ENCODE data around the gene LRMDA. TPM values are rescaled to one million over a fixed set of nuclear protein-coding genes. Genes with fewer than 3 reads are reported as not detected.

The LRMDA gene
- total RNA-seq, 1 donor from 2014 or later = 7.3 TPM

DNA sequence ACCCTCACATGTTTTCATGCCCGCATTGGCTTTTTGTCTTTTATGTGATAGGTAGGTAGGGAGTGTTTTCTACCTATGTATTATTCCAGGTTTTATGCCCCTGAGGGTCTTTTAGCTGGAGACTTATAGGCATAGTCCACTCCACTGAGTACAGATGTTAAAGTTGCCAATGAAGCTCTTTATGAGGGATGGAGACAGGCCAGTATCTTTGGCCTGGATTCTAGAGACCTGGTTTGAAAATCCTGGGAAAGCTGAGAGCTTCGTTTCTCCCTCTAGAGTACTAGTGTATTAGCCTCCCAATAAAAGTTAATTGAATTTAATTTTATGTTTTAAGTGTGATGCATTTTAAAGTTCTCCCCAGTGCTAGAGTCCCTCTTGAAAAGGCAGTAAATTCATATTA is 854.1 kb downstream of the LRMDA start:
- no peak overlapping the region for H3K9ac ChIP-seq (ENCODE audit: low read depth in 1 of 3, low read length in 3 of 3)
- no peaks in the 10 kb centered on the region for H3K4me1 ChIP-seq (ENCODE audit: control insufficient read depth in 3 of 3, insufficient read depth in 3 of 3, low read length in 3 of 3)
- H3K4me3 ChIP-seq (ENCODE audit: low read length in 3 of 3) = no peak overlapping the region
- no peaks in the 10 kb centered on the region for H3K36me3 ChIP-seq (ENCODE audit: control insufficient read depth in 3 of 3, insufficient read depth in 3 of 3, low read length in 3 of 3)
- H3K27me3 ChIP-seq (ENCODE audit: control insufficient read depth in 3 of 3, insufficient read depth in 3 of 3, low read length in 3 of 3) = no peaks in the 10 kb centered on the region
- no peak overlapping the region for H3K27ac ChIP-seq (ENCODE audit: low read depth, low read length)
- no peaks in the 10 kb centered on the region for H3K9me3 ChIP-seq (ENCODE audit: control insufficient read depth in 3 of 3, low read length in 3 of 3)

DNA sequence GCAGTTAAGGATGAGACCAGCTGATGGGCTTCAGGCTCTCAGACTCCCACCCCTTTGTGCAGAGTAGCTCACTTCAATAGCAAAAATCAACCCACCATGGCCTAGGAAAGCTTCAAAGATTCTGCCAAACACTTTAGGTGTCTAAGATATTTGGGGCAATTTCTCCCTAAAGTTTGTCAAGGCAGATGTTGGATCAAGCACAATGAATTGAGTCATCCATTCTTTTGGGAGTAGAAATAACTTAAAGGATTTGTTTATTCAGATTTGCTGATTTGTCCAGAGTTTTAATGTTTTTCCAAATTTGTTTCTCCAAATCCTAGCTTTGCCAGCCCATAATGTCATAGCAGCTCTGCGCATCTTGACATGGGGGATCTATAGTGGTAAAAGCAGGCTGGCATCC is 855.1 kb downstream of the LRMDA start:
- Histone ChIP-seq H3K27me3 (ENCODE audit: control insufficient read depth in 3 of 3, insufficient read depth in 3 of 3, low read length in 3 of 3) (no peaks in the 10 kb centered on the region), H3K36me3 (ENCODE audit: control insufficient read depth in 3 of 3, insufficient read depth in 3 of 3, low read length in 3 of 3) (no peaks in the 10 kb centered on the region), H3K4me1 (ENCODE audit: control insufficient read depth in 3 of 3, insufficient read depth in 3 of 3, low read length in 3 of 3) (no peaks in the 10 kb centered on the region), H3K27ac (ENCODE audit: low read depth, low read length) (no peak overlapping the region), H3K9me3 (ENCODE audit: control insufficient read depth in 3 of 3, low read length in 3 of 3) (no peaks in the 10 kb centered on the region), H3K9ac (ENCODE audit: low read depth in 1 of 3, low read length in 3 of 3) (no peak overlapping the region), H3K4me3 (ENCODE audit: low read length in 3 of 3) (no peak overlapping the region)

- H3K27ac ChIP-seq (ENCODE audit: low read depth, low read length) = no peak overlapping the region
- no peaks in the 10 kb centered on the region for H3K4me1 ChIP-seq (ENCODE audit: control insufficient read depth in 3 of 3, insufficient read depth in 3 of 3, low read length in 3 of 3)
Measured at GRCh38 chr10:76287856-76288255, 856.4 kb downstream of the LRMDA start.

GRCh38 chr10:76291175-76291574 is 859.8 kb downstream of the LRMDA start:
- Histone ChIP-seq H3K36me3 (ENCODE audit: control insufficient read depth in 3 of 3, insufficient read depth in 3 of 3, low read length in 3 of 3) (no peaks in the 10 kb centered on the region), H3K4me3 (ENCODE audit: low read length in 3 of 3) (no peak overlapping the region), H3K27ac (ENCODE audit: low read depth, low read length) (no peak overlapping the region), H3K27me3 (ENCODE audit: control insufficient read depth in 3 of 3, insufficient read depth in 3 of 3, low read length in 3 of 3) (no peaks in the 10 kb centered on the region), H3K9ac (ENCODE audit: low read depth in 1 of 3, low read length in 3 of 3) (no peak overlapping the region), H3K4me1 (ENCODE audit: control insufficient read depth in 3 of 3, insufficient read depth in 3 of 3, low read length in 3 of 3) (no peaks in the 10 kb centered on the region), H3K9me3 (ENCODE audit: control insufficient read depth in 3 of 3, low read length in 3 of 3) (no peaks in the 10 kb centered on the region)

More at GRCh38 chr10:76287856-76288255, 856.4 kb downstream of the LRMDA start:
- Histone ChIP-seq H3K27me3 (ENCODE audit: control insufficient read depth in 3 of 3, insufficient read depth in 3 of 3, low read length in 3 of 3) (no peaks in the 10 kb centered on the region), H3K36me3 (ENCODE audit: control insufficient read depth in 3 of 3, insufficient read depth in 3 of 3, low read length in 3 of 3) (no peaks in the 10 kb centered on the region), H3K9me3 (ENCODE audit: control insufficient read depth in 3 of 3, low read length in 3 of 3) (no peaks in the 10 kb centered on the region), H3K4me3 (ENCODE audit: low read length in 3 of 3) (no peak overlapping the region), H3K9ac (ENCODE audit: low read depth in 1 of 3, low read length in 3 of 3) (no peak overlapping the region)

GRCh38 chr10:76291885-76292284 is 860.5 kb downstream of the LRMDA start:
- Histone ChIP-seq H3K27ac (ENCODE audit: low read depth, low read length) (no peak overlapping the region), H3K4me1 (ENCODE audit: control insufficient read depth in 3 of 3, insufficient read depth in 3 of 3, low read length in 3 of 3) (no peaks in the 10 kb centered on the region), H3K4me3 (ENCODE audit: low read length in 3 of 3) (no peak overlapping the region), H3K9me3 (ENCODE audit: control insufficient read depth in 3 of 3, low read length in 3 of 3) (no peaks in the 10 kb centered on the region), H3K36me3 (ENCODE audit: control insufficient read depth in 3 of 3, insufficient read depth in 3 of 3, low read length in 3 of 3) (no peaks in the 10 kb centered on the region), H3K27me3 (ENCODE audit: control insufficient read depth in 3 of 3, insufficient read depth in 3 of 3, low read length in 3 of 3) (no peaks in the 10 kb centered on the region), H3K9ac (ENCODE audit: low read depth in 1 of 3, low read length in 3 of 3) (no peak overlapping the region)

DNA sequence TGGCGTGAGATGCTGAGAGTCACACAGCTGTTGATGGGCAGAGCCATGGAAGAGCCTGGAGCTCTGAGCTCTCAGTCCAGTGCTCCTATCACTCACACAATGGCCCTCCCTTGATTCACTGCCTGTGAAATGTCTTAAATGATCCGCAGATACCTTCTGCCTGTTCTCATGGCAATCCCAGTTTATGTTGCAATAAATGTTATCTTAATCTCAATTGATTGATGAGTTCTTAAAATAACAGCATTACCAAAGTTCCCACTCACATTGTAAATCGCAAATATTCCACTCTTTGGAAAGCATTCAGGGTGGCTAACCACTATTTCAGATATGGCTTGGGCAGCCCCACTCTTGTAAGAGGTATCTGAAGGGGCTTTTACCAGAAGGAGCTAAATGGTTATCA is 865.5 kb downstream of the LRMDA start:
- no peak overlapping the region for H3K27ac ChIP-seq (ENCODE audit: low read depth, low read length)
- H3K36me3 ChIP-seq (ENCODE audit: control insufficient read depth in 3 of 3, insufficient read depth in 3 of 3, low read length in 3 of 3) = no peaks in the 10 kb centered on the region
- H3K4me1 ChIP-seq (ENCODE audit: control insufficient read depth in 3 of 3, insufficient read depth in 3 of 3, low read length in 3 of 3) = no peaks in the 10 kb centered on the region
- H3K9ac ChIP-seq (ENCODE audit: low read depth in 1 of 3, low read length in 3 of 3) = no peak overlapping the region
- no peaks in the 10 kb centered on the region for H3K9me3 ChIP-seq (ENCODE audit: control insufficient read depth in 3 of 3, low read length in 3 of 3)
- H3K4me3 ChIP-seq (ENCODE audit: low read length in 3 of 3) = no peak overlapping the region
- H3K27me3 ChIP-seq (ENCODE audit: control insufficient read depth in 3 of 3, insufficient read depth in 3 of 3, low read length in 3 of 3) = no peaks in the 10 kb centered on the region

- no peaks in the 10 kb centered on the region for H3K9me3 ChIP-seq (ENCODE audit: control insufficient read depth in 3 of 3, low read length in 3 of 3)
- no peaks in the 10 kb centered on the region for H3K36me3 ChIP-seq (ENCODE audit: control insufficient read depth in 3 of 3, insufficient read depth in 3 of 3, low read length in 3 of 3)
- no peaks in the 10 kb centered on the region for H3K4me1 ChIP-seq (ENCODE audit: control insufficient read depth in 3 of 3, insufficient read depth in 3 of 3, low read length in 3 of 3)
- H3K4me3 ChIP-seq (ENCODE audit: low read length in 3 of 3) = no peak overlapping the region
- no peak overlapping the region for H3K9ac ChIP-seq (ENCODE audit: low read depth in 1 of 3, low read length in 3 of 3)
- no peaks in the 10 kb centered on the region for H3K27me3 ChIP-seq (ENCODE audit: control insufficient read depth in 3 of 3, insufficient read depth in 3 of 3, low read length in 3 of 3)
- no peak overlapping the region for H3K27ac ChIP-seq (ENCODE audit: low read depth, low read length)
Measured at GRCh38 chr10:76297358-76297757, 865.9 kb downstream of the LRMDA start.

GRCh38 chr10:76297780-76298281 is 866.4 kb downstream of the LRMDA start:
- no peak overlapping the region for H3K27ac ChIP-seq (ENCODE audit: low read depth, low read length)
- H3K9ac ChIP-seq (ENCODE audit: low read depth in 1 of 3, low read length in 3 of 3) = no peak overlapping the region
- H3K4me1 ChIP-seq (ENCODE audit: control insufficient read depth in 3 of 3, insufficient read depth in 3 of 3, low read length in 3 of 3) = no peaks in the 10 kb centered on the region
- H3K9me3 ChIP-seq (ENCODE audit: control insufficient read depth in 3 of 3, low read length in 3 of 3) = no peaks in the 10 kb centered on the region
- H3K4me3 ChIP-seq (ENCODE audit: low read length in 3 of 3) = no peak overlapping the region
- H3K27me3 ChIP-seq (ENCODE audit: control insufficient read depth in 3 of 3, insufficient read depth in 3 of 3, low read length in 3 of 3) = no peaks in the 10 kb centered on the region
- no peaks in the 10 kb centered on the region for H3K36me3 ChIP-seq (ENCODE audit: control insufficient read depth in 3 of 3, insufficient read depth in 3 of 3, low read length in 3 of 3)

DNA sequence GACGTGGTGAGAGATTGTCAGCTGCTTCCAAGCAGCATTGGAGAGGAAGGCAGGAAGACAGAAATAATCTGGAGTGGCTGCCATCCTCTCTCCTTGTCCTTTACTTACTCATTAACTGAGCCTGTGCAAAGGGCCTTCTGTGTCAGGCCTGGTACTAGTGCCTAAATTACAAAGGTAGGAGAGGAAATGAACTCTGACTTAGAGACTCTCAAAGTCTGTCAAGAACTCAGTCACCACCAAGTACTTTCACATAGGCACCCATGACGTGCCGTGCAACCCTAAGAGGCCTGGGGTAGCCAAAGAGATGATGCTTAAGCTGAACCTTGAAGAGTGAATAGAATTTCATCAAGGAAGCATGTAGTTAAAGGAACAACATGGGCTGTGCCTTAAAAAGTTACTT is 866.9 kb downstream of the LRMDA start:
- Histone ChIP-seq H3K27me3 (ENCODE audit: control insufficient read depth in 3 of 3, insufficient read depth in 3 of 3, low read length in 3 of 3) (no peaks in the 10 kb centered on the region), H3K4me1 (ENCODE audit: control insufficient read depth in 3 of 3, insufficient read depth in 3 of 3, low read length in 3 of 3) (peaks cover 0 to 3% (median 2%) of the 10 kb centered on the region in 3 donors), H3K9me3 (ENCODE audit: control insufficient read depth in 3 of 3, low read length in 3 of 3) (no peaks in the 10 kb centered on the region), H3K27ac (ENCODE audit: low read depth, low read length) (no peak overlapping the region), H3K9ac (ENCODE audit: low read depth in 1 of 3, low read length in 3 of 3) (no peak overlapping the region), H3K4me3 (ENCODE audit: low read length in 3 of 3) (no peak overlapping the region), H3K36me3 (ENCODE audit: control insufficient read depth in 3 of 3, insufficient read depth in 3 of 3, low read length in 3 of 3) (no peaks in the 10 kb centered on the region)

- H3K27ac ChIP-seq (ENCODE audit: low read depth, low read length) = no peak overlapping the region
- peaks cover 0 to 8% (median 7%) of the 10 kb centered on the region in 3 donors for H3K4me1 ChIP-seq (ENCODE audit: control insufficient read depth in 3 of 3, insufficient read depth in 3 of 3, low read length in 3 of 3)
- H3K9me3 ChIP-seq (ENCODE audit: control insufficient read depth in 3 of 3, low read length in 3 of 3) = no peaks in the 10 kb centered on the region
- no peak overlapping the region for H3K4me3 ChIP-seq (ENCODE audit: low read length in 3 of 3)
- no peaks in the 10 kb centered on the region for H3K27me3 ChIP-seq (ENCODE audit: control insufficient read depth in 3 of 3, insufficient read depth in 3 of 3, low read length in 3 of 3)
- no peak overlapping the region for H3K9ac ChIP-seq (ENCODE audit: low read depth in 1 of 3, low read length in 3 of 3)
- H3K36me3 ChIP-seq (ENCODE audit: control insufficient read depth in 3 of 3, insufficient read depth in 3 of 3, low read length in 3 of 3) = no peaks in the 10 kb centered on the region
Measured at GRCh38 chr10:76299501-76299900, 868.1 kb downstream of the LRMDA start.

DNA sequence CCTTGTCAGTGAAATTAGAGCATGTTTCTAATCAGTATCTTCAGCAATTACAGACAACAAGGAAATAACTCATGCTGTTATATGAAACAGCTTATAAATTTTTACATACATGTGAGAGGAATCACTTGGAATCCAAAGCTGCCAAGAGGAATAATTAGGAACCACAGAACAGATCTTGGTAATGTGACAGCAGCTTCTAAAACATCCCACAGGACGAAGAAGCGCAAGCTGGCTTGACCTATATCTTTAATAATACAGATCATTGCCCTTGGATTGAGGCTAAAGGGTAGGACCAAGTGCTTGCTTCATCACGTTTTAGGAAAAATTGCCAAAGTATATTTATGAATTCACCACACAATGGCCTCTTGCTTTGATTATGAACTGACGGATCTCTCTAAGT is 869.8 kb downstream of the LRMDA start:
- Histone ChIP-seq H3K9ac (ENCODE audit: low read depth in 1 of 3, low read length in 3 of 3) (no peak overlapping the region), H3K9me3 (ENCODE audit: control insufficient read depth in 3 of 3, low read length in 3 of 3) (no peaks in the 10 kb centered on the region), H3K4me3 (ENCODE audit: low read length in 3 of 3) (no peak overlapping the region), H3K36me3 (ENCODE audit: control insufficient read depth in 3 of 3, insufficient read depth in 3 of 3, low read length in 3 of 3) (no peaks in the 10 kb centered on the region), H3K4me1 (ENCODE audit: control insufficient read depth in 3 of 3, insufficient read depth in 3 of 3, low read length in 3 of 3) (peaks cover 0 to 8% (median 7%) of the 10 kb centered on the region in 3 donors), H3K27ac (ENCODE audit: low read depth, low read length) (no peak overlapping the region), H3K27me3 (ENCODE audit: control insufficient read depth in 3 of 3, insufficient read depth in 3 of 3, low read length in 3 of 3) (no peaks in the 10 kb centered on the region)
